T1000 (cell line): Measurements from ENCODE around the gene SPATA25.

Source experiments
- DNase-seq: peaks from one replicate; lab custom pipeline; 2025; ENCODE audit warnings: mixed read lengths; lab: John Stamatoyannopoulos, UW

SPATA25 gene

GRCh38 chr20:45866454-45866853 is 21.0 kb downstream of the SPATA25 start:
- DNase-seq, result no peak

GRCh38 chr20:45863543-45864470 is 23.6 kb downstream of the SPATA25 start:
- DNase-seq, result no peak

- no peak for DNase-seq
These were observed 26.0 kb downstream of the SPATA25 start for GRCh38 chr20:45861221-45862075.

- no peak for DNase-seq
These were observed 26.7 kb downstream of the SPATA25 start for GRCh38 chr20:45860560-45861220.

GRCh38 chr20:45859916-45860315 is 27.5 kb downstream of the SPATA25 start:
- no peak for DNase-seq

- DNase-seq, result no peak
These were observed 29.6 kb downstream of the SPATA25 start for GRCh38 chr20:45857882-45858216.

GRCh38 chr20:45857114-45857881 is 30.1 kb downstream of the SPATA25 start, which contains the start of the genes ACOT8 and ZSWIM3:
TSS of gene ACOT8 (minus strand) at chr20:45857392. CDS start at chr20:45857315, 77 bp downstream.
TSS of gene ZSWIM3 (plus strand) at chr20:45857614. CDS start at chr20:45857826, 212 bp downstream.
- peak; percentile 99 for DNase-seq

GRCh38 chr20:45853484-45853883 is 33.9 kb downstream of the SPATA25 start:
- DNase-seq, result no peak

- DNase-seq, result no peak
These were observed 35.1 kb downstream of the SPATA25 start for GRCh38 chr20:45852326-45852725.

- no peak for DNase-seq
These were observed 35.9 kb downstream of the SPATA25 start for GRCh38 chr20:45851501-45851900.

- no peak for DNase-seq
These were observed 36.5 kb downstream of the SPATA25 start for GRCh38 chr20:45850926-45851325.

- no peak for DNase-seq
These were observed 37.2 kb downstream of the SPATA25 start for GRCh38 chr20:45850238-45850637.

- no peak for DNase-seq
These were observed 38.3 kb downstream of the SPATA25 start for GRCh38 chr20:45848969-45849582.

- no peak for DNase-seq
These were observed 39.0 kb downstream of the SPATA25 start for GRCh38 chr20:45848421-45848820.

- no peak for DNase-seq
These were observed 42.0 kb downstream of the SPATA25 start for GRCh38 chr20:45845452-45845851.

GRCh38 chr20:45843506-45843905 is 43.9 kb downstream of the SPATA25 start:
- DNase-seq, result no peak

GRCh38 chr20:45842169-45842812 is 45.1 kb downstream of the SPATA25 start:
- DNase-seq, result no peak

- no peak for DNase-seq
These were observed 45.9 kb downstream of the SPATA25 start for GRCh38 chr20:45841407-45842129.

- DNase-seq, result no peak
These were observed 46.7 kb downstream of the SPATA25 start for GRCh38 chr20:45840700-45841198.

GRCh38 chr20:45836841-45837240 is 50.6 kb downstream of the SPATA25 start:
- no peak for DNase-seq
